ENCODE results near the gene ADCY9. TPM values are rescaled to one million over a fixed set of nuclear protein-coding genes. Genes with fewer than 3 reads are reported as not detected.

Gene ADCY9
- total RNA-seq, 1 donor from 2014 or later: 30.4 TPM

GRCh38 chr16:4101421-4102219 lies 14.6 kb downstream of the ADCY9 start:
- H3K4me3 Mint-ChIP-seq (ENCODE audit: unreplicated experiment): no peak overlapping the region
- no peaks in the 10 kb centered on the region for H3K27me3 Mint-ChIP-seq (ENCODE audit: unreplicated experiment)
- H3K27ac Mint-ChIP-seq (ENCODE audit: unreplicated experiment): no peak overlapping the region
- no peak for DNase-seq
- TF ChIP-seq CTCF (IDR thresholded peaks at IDR 0.05; ENCODE audit: partially characterized antibody, unreplicated experiment): no peak
- H3K36me3 Mint-ChIP-seq (ENCODE audit: unreplicated experiment): peaks cover 7% of the 10 kb centered on the region
- H3K4me1 Mint-ChIP-seq (ENCODE audit: low read depth, unreplicated experiment): peaks cover 2% of the 10 kb centered on the region
- H3K9me3 Mint-ChIP-seq (ENCODE audit: unreplicated experiment): peaks cover 1% of the 10 kb centered on the region

- no peak for DNase-seq
- Mint-ChIP-seq H3K9me3 (ENCODE audit: unreplicated experiment) (no peaks in the 10 kb centered on the region), H3K27me3 (ENCODE audit: unreplicated experiment) (no peaks in the 10 kb centered on the region), H3K4me3 (ENCODE audit: unreplicated experiment) (no peak overlapping the region), H3K36me3 (ENCODE audit: unreplicated experiment) (peaks cover 7% of the 10 kb centered on the region), H3K4me1 (ENCODE audit: low read depth, unreplicated experiment) (no peaks in the 10 kb centered on the region), H3K27ac (ENCODE audit: unreplicated experiment) (no peak overlapping the region)
- TF ChIP-seq CTCF (IDR thresholded peaks at IDR 0.05; ENCODE audit: partially characterized antibody, unreplicated experiment): no peak
These were observed 17.7 kb downstream of the ADCY9 start for GRCh38 chr16:4098501-4098900.

GRCh38 chr16:4097826-4098240 lies 18.4 kb downstream of the ADCY9 start:
- H3K4me3 Mint-ChIP-seq (ENCODE audit: unreplicated experiment): no peak overlapping the region
- H3K27ac Mint-ChIP-seq (ENCODE audit: unreplicated experiment): no peak overlapping the region
- peaks cover 7% of the 10 kb centered on the region for H3K36me3 Mint-ChIP-seq (ENCODE audit: unreplicated experiment)
- no peak for DNase-seq
- no peaks in the 10 kb centered on the region for H3K9me3 Mint-ChIP-seq (ENCODE audit: unreplicated experiment)
- H3K4me1 Mint-ChIP-seq (ENCODE audit: low read depth, unreplicated experiment): no peaks in the 10 kb centered on the region
- TF ChIP-seq CTCF (IDR thresholded peaks at IDR 0.05; ENCODE audit: partially characterized antibody, unreplicated experiment): no peak
- no peaks in the 10 kb centered on the region for H3K27me3 Mint-ChIP-seq (ENCODE audit: unreplicated experiment)

GRCh38 chr16:4096509-4096908 lies 19.7 kb downstream of the ADCY9 start:
- no peak for DNase-seq
- H3K27me3 Mint-ChIP-seq (ENCODE audit: unreplicated experiment): no peaks in the 10 kb centered on the region
- no peaks in the 10 kb centered on the region for H3K36me3 Mint-ChIP-seq (ENCODE audit: unreplicated experiment)
- no peaks in the 10 kb centered on the region for H3K4me1 Mint-ChIP-seq (ENCODE audit: low read depth, unreplicated experiment)
- no peaks in the 10 kb centered on the region for H3K9me3 Mint-ChIP-seq (ENCODE audit: unreplicated experiment)
- TF ChIP-seq CTCF (IDR thresholded peaks at IDR 0.05; ENCODE audit: partially characterized antibody, unreplicated experiment): no peak
- H3K4me3 Mint-ChIP-seq (ENCODE audit: unreplicated experiment): no peak overlapping the region
- no peak overlapping the region for H3K27ac Mint-ChIP-seq (ENCODE audit: unreplicated experiment)

GRCh38 chr16:4094127-4094773 lies 22.0 kb downstream of the ADCY9 start:
- no peaks in the 10 kb centered on the region for H3K27me3 Mint-ChIP-seq (ENCODE audit: unreplicated experiment)

More at GRCh38 chr16:4094127-4094773, 22.0 kb downstream of the ADCY9 start:
- H3K4me3 Mint-ChIP-seq (ENCODE audit: unreplicated experiment): no peak overlapping the region
- no peak for TF ChIP-seq CTCF (IDR thresholded peaks at IDR 0.05; ENCODE audit: partially characterized antibody, unreplicated experiment)
- no peak for DNase-seq
- no peaks in the 10 kb centered on the region for H3K9me3 Mint-ChIP-seq (ENCODE audit: unreplicated experiment)
- no peaks in the 10 kb centered on the region for H3K36me3 Mint-ChIP-seq (ENCODE audit: unreplicated experiment)
- peaks cover 5% of the 10 kb centered on the region for H3K4me1 Mint-ChIP-seq (ENCODE audit: low read depth, unreplicated experiment)
- H3K27ac Mint-ChIP-seq (ENCODE audit: unreplicated experiment): no peak overlapping the region
